ENCODE measurements around the gene REL. TPM values are rescaled to one million over a fixed set of nuclear protein-coding genes. Genes with fewer than 3 reads are reported as not detected.

REL gene
- total RNA-seq, 1 donor from 2014 or later: 123 TPM

- peaks cover 14% of the 10 kb centered on the region for H3K4me1 Mint-ChIP-seq (ENCODE audit: low read depth)
- H3K27ac Mint-ChIP-seq: no peak overlapping the region
- no peak overlapping the region for H3K4me3 Mint-ChIP-seq (ENCODE audit: low read depth)
- DNase-seq (ENCODE audit: low spot score): no peak
- intact Hi-C loops (cut with micrococcal nuclease): no loop called here
- peaks cover 72% of the 10 kb centered on the region for H3K36me3 Mint-ChIP-seq (ENCODE audit: low read depth)
- H3K9me3 Mint-ChIP-seq: no peaks in the 10 kb centered on the region
- H3K27me3 Mint-ChIP-seq (ENCODE audit: low read depth): no peaks in the 10 kb centered on the region
Measured at GRCh38 chr2:60938301-60938700, 56.9 kb downstream of the REL start.

- Mint-ChIP-seq H3K4me1 (ENCODE audit: low read depth) (peaks cover 13% of the 10 kb centered on the region), H3K27ac (no peak overlapping the region), H3K4me3 (ENCODE audit: low read depth) (no peak overlapping the region), H3K9me3 (no peaks in the 10 kb centered on the region), H3K27me3 (ENCODE audit: low read depth) (no peaks in the 10 kb centered on the region), H3K36me3 (ENCODE audit: low read depth) (peaks cover 71% of the 10 kb centered on the region)
- intact Hi-C loops (cut with micrococcal nuclease): no loop called here
- no peak for DNase-seq (ENCODE audit: low spot score)
Measured at GRCh38 chr2:60939622-60940021, 58.2 kb downstream of the REL start.

GRCh38 chr2:60945341-60945740 lies 64.0 kb downstream of the REL start:
- Mint-ChIP-seq H3K36me3 (ENCODE audit: low read depth) (peaks cover 50% of the 10 kb centered on the region), H3K9me3 (no peaks in the 10 kb centered on the region), H3K4me1 (ENCODE audit: low read depth) (peaks cover 9% of the 10 kb centered on the region), H3K27me3 (ENCODE audit: low read depth) (no peaks in the 10 kb centered on the region), H3K4me3 (ENCODE audit: low read depth) (no peak overlapping the region), H3K27ac (no peak overlapping the region)
- intact Hi-C loops (cut with micrococcal nuclease): no loop called here
- DNase-seq (ENCODE audit: low spot score): no peak

- Mint-ChIP-seq H3K9me3 (no peaks in the 10 kb centered on the region), H3K27ac (no peak overlapping the region), H3K4me3 (ENCODE audit: low read depth) (no peak overlapping the region), H3K4me1 (ENCODE audit: low read depth) (peaks cover 9% of the 10 kb centered on the region), H3K27me3 (ENCODE audit: low read depth) (no peaks in the 10 kb centered on the region), H3K36me3 (ENCODE audit: low read depth) (peaks cover 47% of the 10 kb centered on the region)
- no peak for DNase-seq (ENCODE audit: low spot score)
- intact Hi-C loops (cut with micrococcal nuclease): no loop called here
Measured at GRCh38 chr2:60947056-60947455, 65.7 kb downstream of the REL start.

GRCh38 chr2:60948161-60948560 lies 66.8 kb downstream of the REL start:
- Mint-ChIP-seq H3K9me3 (no peaks in the 10 kb centered on the region), H3K27me3 (ENCODE audit: low read depth) (no peaks in the 10 kb centered on the region), H3K36me3 (ENCODE audit: low read depth) (peaks cover 50% of the 10 kb centered on the region), H3K27ac (no peak overlapping the region), H3K4me3 (ENCODE audit: low read depth) (no peak overlapping the region), H3K4me1 (ENCODE audit: low read depth) (peaks cover 9% of the 10 kb centered on the region)
- DNase-seq (ENCODE audit: low spot score): no peak
- intact Hi-C loops (cut with micrococcal nuclease): no loop called here

GRCh38 chr2:60948926-60949579 lies 67.7 kb downstream of the REL start:
- Mint-ChIP-seq H3K4me1 (ENCODE audit: low read depth) (peaks cover 9% of the 10 kb centered on the region), H3K27me3 (ENCODE audit: low read depth) (no peaks in the 10 kb centered on the region), H3K27ac (no peak overlapping the region), H3K4me3 (ENCODE audit: low read depth) (no peak overlapping the region), H3K9me3 (no peaks in the 10 kb centered on the region), H3K36me3 (ENCODE audit: low read depth) (peaks cover 52% of the 10 kb centered on the region)
- no peak for DNase-seq (ENCODE audit: low spot score)
- intact Hi-C loops (cut with micrococcal nuclease): no loop called here

- Mint-ChIP-seq H3K9me3 (no peaks in the 10 kb centered on the region), H3K4me3 (ENCODE audit: low read depth) (no peak overlapping the region), H3K27me3 (ENCODE audit: low read depth) (no peaks in the 10 kb centered on the region), H3K4me1 (ENCODE audit: low read depth) (peaks cover 4% of the 10 kb centered on the region), H3K36me3 (ENCODE audit: low read depth) (peaks cover 31% of the 10 kb centered on the region), H3K27ac (no peak overlapping the region)
- DNase-seq (ENCODE audit: low spot score): no peak
- intact Hi-C loops (cut with micrococcal nuclease): no loop called here
Measured at GRCh38 chr2:60954139-60954538, 72.8 kb downstream of the REL start.

- peaks cover 21% of the 10 kb centered on the region for H3K36me3 Mint-ChIP-seq (ENCODE audit: low read depth)
- DNase-seq (ENCODE audit: low spot score): no peak
- intact Hi-C loops (cut with micrococcal nuclease): no loop called here
- no peak overlapping the region for H3K27ac Mint-ChIP-seq
- no peaks in the 10 kb centered on the region for H3K9me3 Mint-ChIP-seq
- no peaks in the 10 kb centered on the region for H3K27me3 Mint-ChIP-seq (ENCODE audit: low read depth)
- no peak overlapping the region for H3K4me3 Mint-ChIP-seq (ENCODE audit: low read depth)
- H3K4me1 Mint-ChIP-seq (ENCODE audit: low read depth): no peaks in the 10 kb centered on the region
Measured at GRCh38 chr2:60957224-60957623, 75.8 kb downstream of the REL start.

- Mint-ChIP-seq H3K27ac (no peak overlapping the region), H3K27me3 (ENCODE audit: low read depth) (no peaks in the 10 kb centered on the region), H3K36me3 (ENCODE audit: low read depth) (peaks cover 22% of the 10 kb centered on the region), H3K9me3 (no peaks in the 10 kb centered on the region), H3K4me1 (ENCODE audit: low read depth) (no peaks in the 10 kb centered on the region), H3K4me3 (ENCODE audit: low read depth) (no peak overlapping the region)
- DNase-seq (ENCODE audit: low spot score): no peak
- intact Hi-C loops (cut with micrococcal nuclease): no loop called here
Measured at GRCh38 chr2:60957643-60958042, 76.3 kb downstream of the REL start.

GRCh38 chr2:60958361-60958760 lies 77.0 kb downstream of the REL start:
- Mint-ChIP-seq H3K36me3 (ENCODE audit: low read depth) (peaks cover 22% of the 10 kb centered on the region), H3K27ac (no peak overlapping the region), H3K9me3 (no peaks in the 10 kb centered on the region), H3K27me3 (ENCODE audit: low read depth) (no peaks in the 10 kb centered on the region), H3K4me1 (ENCODE audit: low read depth) (peaks cover 2% of the 10 kb centered on the region), H3K4me3 (ENCODE audit: low read depth) (no peak overlapping the region)
- intact Hi-C loops (cut with micrococcal nuclease): no loop called here
- no peak for DNase-seq (ENCODE audit: low spot score)

- Mint-ChIP-seq H3K27me3 (ENCODE audit: low read depth) (no peaks in the 10 kb centered on the region), H3K27ac (no peak overlapping the region), H3K4me3 (ENCODE audit: low read depth) (no peak overlapping the region), H3K36me3 (ENCODE audit: low read depth) (peaks cover 20% of the 10 kb centered on the region), H3K9me3 (no peaks in the 10 kb centered on the region), H3K4me1 (ENCODE audit: low read depth) (peaks cover 2% of the 10 kb centered on the region)
- DNase-seq (ENCODE audit: low spot score): no peak
- intact Hi-C loops (cut with micrococcal nuclease): no loop called here
Measured at GRCh38 chr2:60958800-60959199, 77.4 kb downstream of the REL start.

- H3K27me3 Mint-ChIP-seq (ENCODE audit: low read depth): no peaks in the 10 kb centered on the region
- H3K9me3 Mint-ChIP-seq: peaks cover 1% of the 10 kb centered on the region
- peaks cover 6% of the 10 kb centered on the region for H3K4me1 Mint-ChIP-seq (ENCODE audit: low read depth)
- H3K36me3 Mint-ChIP-seq (ENCODE audit: low read depth): peaks cover 20% of the 10 kb centered on the region
- intact Hi-C loops (cut with micrococcal nuclease): no loop called here
- no peak for DNase-seq (ENCODE audit: low spot score)
- H3K27ac Mint-ChIP-seq: no peak overlapping the region
- no peak overlapping the region for H3K4me3 Mint-ChIP-seq (ENCODE audit: low read depth)
Measured at GRCh38 chr2:60959501-60959900, 78.1 kb downstream of the REL start.

GRCh38 chr2:60960706-60961105 lies 79.3 kb downstream of the REL start:
- no peak overlapping the region for H3K4me3 Mint-ChIP-seq (ENCODE audit: low read depth)
- no peak for DNase-seq (ENCODE audit: low spot score)
- peaks cover 22% of the 10 kb centered on the region for H3K36me3 Mint-ChIP-seq (ENCODE audit: low read depth)
- H3K9me3 Mint-ChIP-seq: peaks cover 4% of the 10 kb centered on the region
- H3K27ac Mint-ChIP-seq: no peak overlapping the region
- no peaks in the 10 kb centered on the region for H3K27me3 Mint-ChIP-seq (ENCODE audit: low read depth)
- intact Hi-C loops (cut with micrococcal nuclease): no loop called here
- peaks cover 14% of the 10 kb centered on the region for H3K4me1 Mint-ChIP-seq (ENCODE audit: low read depth)

- no peak for DNase-seq (ENCODE audit: low spot score)
- no peaks in the 10 kb centered on the region for H3K27me3 Mint-ChIP-seq (ENCODE audit: low read depth)
- no peak overlapping the region for H3K27ac Mint-ChIP-seq
- H3K9me3 Mint-ChIP-seq: peaks cover 4% of the 10 kb centered on the region
- peaks cover 24% of the 10 kb centered on the region for H3K36me3 Mint-ChIP-seq (ENCODE audit: low read depth)
- no peak overlapping the region for H3K4me3 Mint-ChIP-seq (ENCODE audit: low read depth)
- intact Hi-C loops (cut with micrococcal nuclease): no loop called here
- H3K4me1 Mint-ChIP-seq (ENCODE audit: low read depth): peaks cover 18% of the 10 kb centered on the region
Measured at GRCh38 chr2:60961457-60961856, 80.1 kb downstream of the REL start.
